Colonic mucosa (tissue), 4 donors: ENCODE data around the gene RSRP1. TPM values are rescaled to one million over a fixed set of nuclear protein-coding genes. Genes with fewer than 3 reads are reported as not detected.

Experiments
- DNase-seq: peaks from one replicate; pipeline ENCODE4 v3.0.0-alpha.2; 2020
- H3K27ac ChIP-seq: fragments of 200-600 bp; one replicate; pipeline ENCODE4 v1.8.0; 2021
- H3K27me3 ChIP-seq: fragments of 200-600 bp; one replicate; pipeline ENCODE4 v1.8.0; 2021
- H3K36me3 ChIP-seq: fragments of 200-600 bp; one replicate; pipeline ENCODE4 v1.8.0; 2021
- H3K4me1 ChIP-seq: fragments of 200-600 bp; one replicate; pipeline ENCODE4 v1.8.0; 2021; ENCODE audit warnings: mild to moderate bottlenecking
- H3K4me3 ChIP-seq: fragments of 200-600 bp; one replicate; pipeline ENCODE4 v1.8.0; 2021
- H3K9ac ChIP-seq, 2 donors: one replicate each; pipeline ENCODE4 v1.7.0; 2013; ENCODE audit warnings: control low read depth in 2 of 2, low read depth in 2 of 2, low read length in 2 of 2
- H3K9me3 ChIP-seq: fragments of 200-600 bp; one replicate; pipeline ENCODE4 v1.8.0; 2021
- CTCF ChIP-seq: fragments of 200-600 bp; IDR thresholded peaks from one replicate; pipeline ENCODE4 v1.8.0; 2022; ENCODE audit warnings: antibody characterized with exemption, mild to moderate bottlenecking
- intact Hi-C: fragments of 100-400 bp; cut with DNase I; formaldehyde crosslinking; loops from one replicate; pipeline ENCODE4 v1.14.1; 2022
- total RNA-seq, 2 donors: library from RNA; stranded (reverse); fragmentation: NEBNext Ultra II Directional in 1 of 2; extraction: Animal tissue kit (Norgen Biotek cat#: 25700) in 1 of 2; gene quantifications; one replicate each; pipeline ENCODE4 v1.2.1, GENCODE V29; 2021
- donor health status: healthy.
- donor health status: DM: no; HTN: no; CAD: no.
- donor health status: DM: no; HTN: no; CAD: no.

Gene RSRP1
- total RNA-seq, 2 donors from 2014 or later = 129 to 137 TPM

DNA sequence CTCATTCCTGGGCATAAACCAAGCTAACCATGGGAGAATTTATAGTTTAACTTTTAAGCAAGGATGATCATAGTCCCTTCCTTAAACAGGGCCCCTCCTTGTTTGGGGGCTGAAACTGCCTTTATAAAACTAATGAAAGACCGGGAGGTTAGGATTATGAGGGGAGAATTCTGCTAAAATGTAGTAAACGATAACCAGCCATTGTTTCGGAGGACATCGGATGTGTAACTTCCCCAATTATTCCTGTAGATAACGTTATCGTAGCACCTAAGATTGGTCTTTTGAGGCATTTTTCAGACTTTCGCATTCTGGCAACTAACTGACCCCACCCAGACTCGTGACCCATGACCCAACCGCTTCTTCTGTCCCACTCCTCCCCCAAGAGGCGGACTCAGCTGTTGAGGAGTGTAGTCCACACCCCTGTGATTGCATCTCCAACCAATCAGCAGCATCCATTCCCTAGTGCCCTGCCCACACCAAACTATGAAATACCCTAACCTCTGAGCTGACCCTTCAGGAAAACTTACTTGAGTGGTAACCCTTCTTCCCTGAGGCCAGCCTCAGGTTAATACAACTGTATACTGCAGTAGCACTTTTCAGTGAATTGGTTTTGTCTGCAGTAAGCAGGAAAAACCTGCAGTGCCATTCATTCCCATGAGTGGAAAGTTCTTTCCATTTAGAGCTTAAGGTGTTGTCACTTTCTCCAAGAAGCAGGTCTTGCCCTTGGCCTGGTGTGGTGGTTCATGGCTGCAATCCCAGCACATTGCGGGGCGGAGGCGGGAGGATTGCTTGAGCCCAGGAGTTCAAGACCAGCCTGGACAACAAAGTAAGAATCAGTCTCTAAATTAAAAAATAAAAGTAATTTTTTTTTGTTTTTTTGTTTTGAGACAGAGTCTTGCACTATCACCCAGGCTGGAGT is 14.1 kb downstream of the RSRP1 start:
- H3K27ac ChIP-seq = peak overlapping the region; percentile 96
- intact Hi-C loops = no loop called here
- H3K36me3 ChIP-seq = peaks cover 9% of the 10 kb centered on the region
- H3K4me1 ChIP-seq = peaks cover 14% of the 10 kb centered on the region
- no peak for TF ChIP-seq CTCF
- H3K4me3 ChIP-seq = peak overlapping the region; percentile 100
- no peaks in the 10 kb centered on the region for H3K9me3 ChIP-seq
- no peaks in the 10 kb centered on the region for H3K27me3 ChIP-seq
- H3K9ac ChIP-seq = peak overlapping the region; percentile 75 to 98
- DNase-seq = peak; percentile 93

DNA sequence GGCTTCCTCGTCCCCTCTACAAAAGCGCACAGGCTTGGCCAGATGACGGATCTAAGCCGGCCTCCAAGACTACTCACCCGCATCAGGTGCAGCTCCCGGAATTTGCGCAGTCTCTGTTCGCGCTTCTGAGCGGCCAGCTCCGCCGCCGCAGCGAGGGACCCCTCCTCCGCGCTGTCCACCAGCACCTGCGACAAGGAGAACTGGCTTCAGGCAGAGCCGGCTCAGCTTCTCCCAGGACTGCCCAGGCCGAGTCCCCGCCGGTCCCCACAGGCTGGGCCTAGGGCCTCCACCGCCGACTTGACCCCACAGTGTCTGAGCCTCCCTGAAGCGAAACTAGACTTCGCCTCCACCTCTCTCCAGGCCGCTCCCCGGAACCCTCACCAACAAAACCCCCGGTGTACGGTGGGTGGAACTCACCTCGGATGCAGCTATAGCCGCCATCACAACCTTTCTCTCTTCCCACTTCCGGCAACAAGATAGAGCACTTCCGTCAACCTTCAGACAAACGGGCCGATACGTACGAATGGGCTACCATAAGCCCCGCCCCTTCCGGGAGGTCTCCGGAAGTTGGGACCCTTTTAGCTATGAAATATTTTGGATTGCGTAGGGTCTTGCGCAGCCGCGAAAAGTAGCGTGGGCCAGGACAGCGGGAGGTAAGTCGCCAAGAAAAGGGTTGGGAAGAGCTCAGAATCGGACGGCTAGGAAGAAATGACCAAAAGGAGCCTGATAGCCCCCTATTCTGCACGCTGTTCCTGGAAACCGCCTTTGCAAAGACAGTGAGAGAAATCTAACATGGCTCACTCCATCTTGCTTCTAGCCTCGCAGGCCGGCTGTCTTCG is 15.0 kb downstream of the RSRP1 start, which contains the start of gene SYF2:
Gene SYF2, minus strand, starts transcription at position 476 of the 839 bp plus-strand sequence. Its CDS starts 35 bp downstream, at position 441.
- H3K27me3 ChIP-seq = no peaks in the 10 kb centered on the region
- peak; percentile 94 for DNase-seq
- TF ChIP-seq CTCF = no peak
- peak within 1 kb of the TSS; percentile 96 for H3K27ac ChIP-seq
- H3K4me3 ChIP-seq = peak within 1 kb of the TSS; percentile 100
- H3K36me3 ChIP-seq = peaks cover 12% of the 10 kb centered on the region
- H3K9me3 ChIP-seq = no peaks in the 10 kb centered on the region
- peak within 1 kb of the TSS; percentile 85 to 98 for H3K9ac ChIP-seq
- H3K4me1 ChIP-seq = peaks cover 14% of the 10 kb centered on the region
- intact Hi-C loops = no loop called here

- Histone ChIP-seq H3K27me3 (no peaks in the 10 kb centered on the region), H3K4me3 (no peak overlapping the region), H3K4me1 (no peaks in the 10 kb centered on the region), H3K36me3 (peaks cover 18% of the 10 kb centered on the region), H3K27ac (no peak overlapping the region), H3K9me3 (no peaks in the 10 kb centered on the region), H3K9ac (no peak overlapping the region)
- DNase-seq = no peak
- intact Hi-C loops = no loop called here
- TF ChIP-seq CTCF = no peak
Measured at GRCh38 chr1:25223471-25223870, 23.8 kb downstream of the RSRP1 start.

GRCh38 chr1:25222606-25223005 is 24.6 kb downstream of the RSRP1 start:
- Histone ChIP-seq H3K27ac (no peak overlapping the region), H3K27me3 (no peaks in the 10 kb centered on the region), H3K9ac (no peak overlapping the region), H3K4me3 (no peak overlapping the region), H3K4me1 (no peaks in the 10 kb centered on the region), H3K36me3 (peaks cover 11% of the 10 kb centered on the region), H3K9me3 (no peaks in the 10 kb centered on the region)
- DNase-seq = no peak
- intact Hi-C loops = no loop called here
- no peak for TF ChIP-seq CTCF

DNA sequence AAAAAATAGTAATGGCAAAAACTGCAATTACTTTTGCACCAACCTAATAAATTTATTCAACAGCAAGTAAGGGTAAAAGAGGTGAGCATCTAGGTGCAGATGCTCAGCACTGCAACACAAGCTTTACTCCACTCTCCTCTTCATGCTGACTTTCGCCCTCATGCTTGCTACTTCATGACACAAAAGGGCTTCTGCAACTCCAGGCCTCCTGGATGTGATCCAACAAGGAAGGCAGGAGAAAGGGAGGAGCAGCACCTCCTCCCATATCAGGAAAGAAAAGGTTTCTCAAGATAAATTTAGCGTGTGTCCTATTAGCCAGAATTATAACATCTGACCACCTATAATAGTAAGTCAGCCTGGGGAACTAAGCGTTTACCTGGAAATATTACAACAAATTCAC is 26.6 kb downstream of the RSRP1 start:
- DNase-seq = peak; percentile 72
- H3K27me3 ChIP-seq = no peaks in the 10 kb centered on the region
- H3K9ac ChIP-seq = no peak overlapping the region
- no peak overlapping the region for H3K4me3 ChIP-seq
- TF ChIP-seq CTCF = no peak
- peak overlapping the region; percentile 59 for H3K27ac ChIP-seq
- H3K9me3 ChIP-seq = no peaks in the 10 kb centered on the region
- intact Hi-C loops = no loop called here
- H3K36me3 ChIP-seq = no peaks in the 10 kb centered on the region
- no peaks in the 10 kb centered on the region for H3K4me1 ChIP-seq
